KMS-11 (cell line): ENCODE data around the gene CHPT1.

Source experiments
- H2AFZ ChIP-seq: fragments of 200-600 bp; sonication (generic); 2 replicates; pipeline ENCODE4 v1.6.1; 2016; ENCODE audit warnings: antibody characterized with exemption, mixed run types, low read depth
- H3K27ac ChIP-seq: fragments of 200-600 bp; sonication (generic); 2 replicates; pipeline ENCODE4 v1.6.1; 2016; ENCODE audit warnings: mild to moderate bottlenecking, mixed run types
- H3K27me3 ChIP-seq: fragments of 200-600 bp; sonication (generic); 2 replicates; pipeline ENCODE4 v1.6.1; 2017; ENCODE audit warnings: mild to moderate bottlenecking, low read depth, mixed run types, moderate library complexity; ENCODE audit not compliant: insufficient read depth
- H3K36me3 ChIP-seq: fragments of 200-600 bp; sonication (generic); 2 replicates; pipeline ENCODE4 v1.6.1; 2017; ENCODE audit warnings: mild to moderate bottlenecking, mixed run types; ENCODE audit not compliant: insufficient read depth
- H3K4me1 ChIP-seq: fragments of 200-600 bp; sonication (generic); 2 replicates; pipeline ENCODE4 v1.6.1; 2016; ENCODE audit warnings: mild to moderate bottlenecking, low read depth, mixed run types; ENCODE audit not compliant: poor library complexity, severe bottlenecking
- H3K4me2 ChIP-seq: fragments of 200-600 bp; sonication (generic); 2 replicates; pipeline ENCODE4 v1.7.0; 2016; ENCODE audit warnings: mild to moderate bottlenecking, mixed run types
- H3K4me3 ChIP-seq: fragments of 200-600 bp; sonication (generic); IDR thresholded peaks from 2 replicates; pipeline ENCODE4 v1.6.1; 2017; ENCODE audit warnings: low read depth, low read length, mixed read lengths; ENCODE audit not compliant: insufficient read depth
- H3K79me2 ChIP-seq: fragments of 200-600 bp; sonication (generic); 2 replicates; pipeline ENCODE4 v1.6.1; 2016; ENCODE audit warnings: low read depth, mixed run types; ENCODE audit not compliant: insufficient read depth
- H3K9ac ChIP-seq: fragments of 200-600 bp; sonication (generic); 2 replicates; pipeline ENCODE4 v1.6.1; 2016; ENCODE audit warnings: mild to moderate bottlenecking, mixed run types
- H4K20me1 ChIP-seq: fragments of 200-600 bp; sonication (generic); 2 replicates; pipeline ENCODE4 v1.6.1; 2016; ENCODE audit warnings: mild to moderate bottlenecking, mixed run types; ENCODE audit not compliant: insufficient read depth
- CTCF ChIP-seq: fragments of 200-600 bp; sonication (generic); conservative IDR thresholded peaks from 2 replicates; pipeline ENCODE4 v1.6.1; 2017; ENCODE audit warnings: low read depth, mild to moderate bottlenecking, antibody characterized with exemption, low read length, moderate library complexity, mixed read lengths

The CHPT1 gene

GRCh38 chr12:101706403-101706802, 9.0 kb downstream of the CHPT1 start:
- H3K36me3 ChIP-seq, result no peaks in the 10 kb centered on the region
- no peak overlapping the region for H3K27ac ChIP-seq
- no peaks in the 10 kb centered on the region for H4K20me1 ChIP-seq
- H3K79me2 ChIP-seq, result peaks cover 8% of the 10 kb centered on the region; the same call in 1 of the 2 replicates
- H3K4me1 ChIP-seq, result peaks cover 9% of the 10 kb centered on the region
- no peak overlapping the region for H3K4me3 ChIP-seq
- no peak overlapping the region for H3K4me2 ChIP-seq
- no peak overlapping the region for H2AFZ ChIP-seq
- H3K27me3 ChIP-seq, result no peaks in the 10 kb centered on the region
- H3K9ac ChIP-seq, result no peak overlapping the region
- no peak for TF ChIP-seq CTCF

- no peak overlapping the region for H2AFZ ChIP-seq
- H3K4me3 ChIP-seq, result no peak overlapping the region
- no peaks in the 10 kb centered on the region for H4K20me1 ChIP-seq
- no peak overlapping the region for H3K4me2 ChIP-seq
- no peaks in the 10 kb centered on the region for H3K36me3 ChIP-seq
- H3K27me3 ChIP-seq, result no peaks in the 10 kb centered on the region
- H3K9ac ChIP-seq, result no peak overlapping the region
- no peak for TF ChIP-seq CTCF
- H3K79me2 ChIP-seq, result peaks cover 5% of the 10 kb centered on the region; the same call in 1 of the 2 replicates
- H3K4me1 ChIP-seq, result peaks cover 9% of the 10 kb centered on the region
- no peak overlapping the region for H3K27ac ChIP-seq
Observed at GRCh38 chr12:101707131-101707782, 9.8 kb downstream of the CHPT1 start.

- Histone ChIP-seq H3K36me3 (no peaks in the 10 kb centered on the region), H3K4me2 (no peak overlapping the region), H3K27me3 (no peaks in the 10 kb centered on the region), H3K79me2 (no peaks in the 10 kb centered on the region; the same call in 1 of the 2 replicates), H2AFZ (no peak overlapping the region), H3K4me3 (no peak overlapping the region), H3K9ac (no peak overlapping the region), H4K20me1 (no peaks in the 10 kb centered on the region), H3K4me1 (peaks cover 9% of the 10 kb centered on the region), H3K27ac (no peak overlapping the region)
- no peak for TF ChIP-seq CTCF
Observed at GRCh38 chr12:101710288-101710687, 12.8 kb downstream of the CHPT1 start.

- Histone ChIP-seq H3K36me3 (no peaks in the 10 kb centered on the region), H2AFZ (no peak overlapping the region), H3K4me3 (no peak overlapping the region), H3K4me2 (no peak overlapping the region), H3K27ac (no peak overlapping the region), H3K27me3 (no peaks in the 10 kb centered on the region), H3K4me1 (peaks cover 9% of the 10 kb centered on the region), H4K20me1 (no peaks in the 10 kb centered on the region), H3K9ac (no peak overlapping the region), H3K79me2 (no peaks in the 10 kb centered on the region; the same call in 1 of the 2 replicates)
- TF ChIP-seq CTCF, result no peak
Observed at GRCh38 chr12:101713059-101713682, 15.7 kb downstream of the CHPT1 start.
